ENCODE measurements around the gene TP53I11.

- no peak for TF ChIP-seq CTCF (conservative IDR thresholded peaks at IDR 0.05)
- no peak for TF ChIP-seq ZFX (IDR thresholded peaks at IDR 0.05)
Measured at GRCh38 chr11:44901786-44902185, 48.9 kb downstream of the TP53I11 start.

Data from C4-2B (cell line).